ENCODE measurements around the gene LRRC61.

GRCh38 chr7:150376560-150376959 is 53.4 kb downstream of the LRRC61 start:
- TF ChIP-seq CTCF (optimal IDR thresholded peaks at IDR 0.05 in 1 of 3, IDR thresholded peaks at IDR 0.05 in 1 of 3, conservative IDR thresholded peaks at IDR 0.05 in 1 of 3; ENCODE audit: extremely low read depth in 1 of 3, insufficient read depth in 2 of 3, low read length in 3 of 3) (no peak), EZH2 (IDR thresholded peaks at IDR 0.05; ENCODE audit: low read length) (no peak)
